ENCODE data around the gene FN3K.

GRCh38 chr17:82726427-82726826 is 9.0 kb upstream of the FN3K start:
- TF ChIP-seq CTCF (IDR thresholded peaks at IDR 0.05; ENCODE audit: extremely low read depth in 1 of 2, insufficient read depth in 1 of 2, low read depth in 1 of 2, low read length in 2 of 2) (no peak), POLR2A (IDR thresholded peaks at IDR 0.05; ENCODE audit: low read depth, low read length) (no peak)
